ENCODE measurements around the gene KRT222.

Gene KRT222

GRCh38 chr17:40664582-40665333, at the start of gene KRT222:
Gene KRT222 (minus strand): TSS chr17:40665177. CDS start chr17:40665099, 78 bp downstream.
- DNase-seq = no peak

GRCh38 chr17:40714473-40714872, 49.5 kb upstream of the KRT222 start:
- no peak for DNase-seq

GRCh38 chr17:40707745-40708144, 42.8 kb upstream of the KRT222 start:
- DNase-seq = peak; percentile 10 to 11

GRCh38 chr17:40705584-40705983, 40.6 kb upstream of the KRT222 start:
- no peak for DNase-seq

- DNase-seq = no peak
These were observed 38.7 kb upstream of the KRT222 start, which contains the start of gene KRT24 for GRCh38 chr17:40703652-40704051. Gene KRT24 (minus strand): TSS chr17:40703752. CDS start chr17:40703693, 59 bp downstream.

- no peak for DNase-seq
These were observed 37.3 kb upstream of the KRT222 start for GRCh38 chr17:40702271-40702670.

GRCh38 chr17:40699853-40700252, 34.9 kb upstream of the KRT222 start:
- DNase-seq = no peak

- no peak for DNase-seq
These were observed 34.4 kb upstream of the KRT222 start for GRCh38 chr17:40699371-40699770.

- no peak for DNase-seq
These were observed 32.3 kb upstream of the KRT222 start for GRCh38 chr17:40697297-40697696.

GRCh38 chr17:40696651-40697072, 31.7 kb upstream of the KRT222 start:
- no peak for DNase-seq

GRCh38 chr17:40695874-40696472, 31.0 kb upstream of the KRT222 start:
- DNase-seq = no peak

GRCh38 chr17:40694584-40694983, 29.6 kb upstream of the KRT222 start:
- no peak for DNase-seq

GRCh38 chr17:40687106-40687505, 22.1 kb upstream of the KRT222 start:
- DNase-seq = no peak

- DNase-seq = no peak
These were observed 21.2 kb upstream of the KRT222 start for GRCh38 chr17:40686192-40686591.

GRCh38 chr17:40680998-40681397, 16.0 kb upstream of the KRT222 start:
- no peak for DNase-seq

GRCh38 chr17:40679523-40679907, 14.5 kb upstream of the KRT222 start:
- DNase-seq = no peak

- DNase-seq = no peak
These were observed 14.0 kb upstream of the KRT222 start for GRCh38 chr17:40678902-40679522.

- DNase-seq = no peak
These were observed 10.9 kb upstream of the KRT222 start for GRCh38 chr17:40675905-40676304.

GRCh38 chr17:40672654-40673053, 7.7 kb upstream of the KRT222 start:
- no peak for DNase-seq

GRCh38 chr17:40671282-40671681, 6.3 kb upstream of the KRT222 start:
- no peak for DNase-seq

GRCh38 chr17:40666331-40666730, 1.4 kb upstream of the KRT222 start:
- no peak for DNase-seq

- no peak for DNase-seq
These were observed 1.7 kb downstream of the KRT222 start for GRCh38 chr17:40663252-40663651.

- no peak for DNase-seq
These were observed 5.1 kb downstream of the KRT222 start for GRCh38 chr17:40659911-40660310.

- no peak for DNase-seq
These were observed 6.6 kb downstream of the KRT222 start for GRCh38 chr17:40658396-40658795.
